Fibroblast of mammary gland (primary cell): Measurements from ENCODE around the gene MED27.

Experiments used
- DNase-seq: peaks from one replicate; pipeline ENCODE4 v3.0.0-alpha.2; 2010; ENCODE audit warnings: low read depth
- H3K4me3 ChIP-seq: 2 replicates; pipeline ENCODE4 v1.5.1; 2011; ENCODE audit warnings: low read depth, mild to moderate bottlenecking, low read length, moderate library complexity; ENCODE audit not compliant: control insufficient read depth
- CTCF ChIP-seq: conservative IDR thresholded peaks from 2 replicates; pipeline ENCODE4 v1.5.1; 2011; ENCODE audit warnings: low read depth, low read length, inconsistent platforms; ENCODE audit not compliant: control insufficient read depth, insufficient read depth

MED27 gene

DNA sequence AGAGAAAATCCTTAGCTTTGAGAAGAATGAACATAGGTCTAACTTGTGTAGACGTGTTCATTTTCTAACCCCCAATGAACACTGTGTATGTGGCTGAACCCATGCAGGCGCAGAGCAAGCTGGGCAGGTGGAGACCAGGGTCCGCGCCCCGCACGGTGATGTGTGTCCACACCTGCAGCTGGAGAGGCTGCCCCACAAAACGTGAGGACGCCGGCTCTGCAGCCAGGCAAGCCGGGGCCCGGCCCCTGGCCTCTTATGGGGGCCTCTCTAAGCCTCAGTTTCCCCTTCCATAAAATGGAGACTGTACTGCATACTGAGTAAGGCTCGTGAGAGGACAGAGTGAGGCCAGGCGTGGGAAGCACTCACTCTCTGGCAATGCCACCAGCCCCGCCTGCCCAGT, 215.1 kb downstream of the MED27 start:
- no peak overlapping the region for H3K4me3 ChIP-seq
- no peak for DNase-seq
- no peak for TF ChIP-seq CTCF

GRCh38 chr9:131863306-131863896, 216.3 kb downstream of the MED27 start:
- no peak overlapping the region for H3K4me3 ChIP-seq
- DNase-seq: no peak
- TF ChIP-seq CTCF: no peak

- no peak overlapping the region for H3K4me3 ChIP-seq
- TF ChIP-seq CTCF: no peak
- DNase-seq: no peak
Observed at GRCh38 chr9:131862261-131862660, 217.4 kb downstream of the MED27 start.

DNA sequence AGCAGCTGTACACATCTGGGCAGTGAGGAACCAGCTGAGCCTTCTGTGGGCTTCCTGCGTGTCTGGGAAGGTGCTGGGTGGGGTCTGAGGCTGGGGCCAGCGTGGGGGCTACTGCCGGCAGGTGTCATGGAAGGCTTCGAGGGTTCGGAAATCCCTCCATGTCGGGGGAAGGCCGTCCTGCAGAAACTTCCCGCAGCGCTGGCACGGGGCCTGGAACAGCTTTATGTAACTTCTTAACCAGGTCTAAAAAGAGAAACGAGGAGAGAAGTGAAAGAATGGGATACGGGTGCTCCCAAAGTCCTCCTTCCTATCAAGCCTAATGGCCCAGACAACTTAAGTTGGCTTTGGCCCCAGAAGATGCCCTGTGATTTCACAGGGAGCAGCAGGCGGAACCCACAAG, 219.2 kb downstream of the MED27 start:
- no peak for DNase-seq
- TF ChIP-seq CTCF: no peak
- H3K4me3 ChIP-seq: no peak overlapping the region

DNA sequence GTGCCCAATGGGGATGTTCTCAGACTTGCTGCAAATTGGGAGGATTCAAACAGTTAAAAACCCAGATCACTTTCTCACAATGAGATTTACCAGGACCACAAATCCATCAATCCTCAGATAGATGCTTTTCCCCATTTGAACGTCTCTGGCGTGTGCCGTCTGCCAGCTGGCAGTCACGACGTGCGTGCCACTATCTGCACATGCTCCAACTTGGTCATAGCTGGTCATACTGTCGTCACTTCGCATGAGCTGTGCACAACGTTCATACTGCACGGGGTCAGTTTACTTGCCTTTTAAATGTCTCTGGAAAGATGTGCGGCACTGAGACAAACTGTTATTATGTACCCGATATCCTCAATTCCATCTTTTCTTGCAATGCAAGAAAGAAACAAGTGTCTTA, 221.5 kb downstream of the MED27 start:
- no peak overlapping the region for H3K4me3 ChIP-seq
- TF ChIP-seq CTCF: no peak
- DNase-seq: no peak

DNA sequence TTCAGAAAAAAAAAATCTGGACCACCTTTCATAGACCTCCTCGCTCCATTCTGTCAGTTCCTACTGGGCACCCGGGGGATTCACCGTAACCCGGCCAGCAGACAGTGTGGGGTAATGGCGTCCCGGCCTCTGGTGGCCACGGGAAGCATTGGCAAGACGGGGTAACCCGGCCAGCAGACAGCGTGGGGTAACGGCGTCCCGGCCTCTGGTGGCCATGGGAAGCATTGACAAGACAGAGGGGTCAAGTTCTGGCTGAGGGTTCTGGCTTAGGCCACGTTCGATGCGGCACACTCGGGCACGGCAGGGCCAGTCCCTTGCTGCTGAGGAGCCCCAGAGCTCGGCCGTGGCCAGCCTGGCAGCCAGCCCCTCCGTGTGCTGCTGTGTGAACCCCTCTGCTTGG, 223.6 kb downstream of the MED27 start:
- no peak for TF ChIP-seq CTCF
- no peak for DNase-seq
- H3K4me3 ChIP-seq: no peak overlapping the region
